Superior temporal gyrus (tissue), 1 donor: Measurements from ENCODE around the gene EYA2.

ENCODE experiments used
- DNase-seq: peaks from one replicate; pipeline ENCODE4 v3.0.0-alpha.2; 2016; ENCODE audit errors: extremely low spot score

EYA2 gene

DNA sequence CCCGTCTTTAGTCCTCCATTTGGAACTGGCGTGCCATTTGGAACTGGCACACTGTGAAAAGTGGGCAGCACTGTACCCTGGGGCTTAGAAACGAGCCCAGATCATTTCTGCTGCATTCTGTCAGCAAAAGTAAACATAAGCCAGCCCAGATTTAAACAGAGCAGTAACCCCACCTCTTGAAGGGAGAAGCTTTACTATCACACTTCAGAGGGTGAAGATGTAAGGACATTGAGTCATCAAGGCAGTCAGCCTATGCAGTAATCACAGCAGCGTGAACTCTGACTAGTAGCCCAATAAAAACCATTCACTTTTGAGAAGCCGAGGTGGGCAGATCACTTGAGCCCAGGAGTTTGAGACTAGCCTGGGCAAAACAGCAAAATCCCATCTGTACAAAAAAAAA lies 216.9 kb downstream of the EYA2 start:
- no peak for DNase-seq

DNA sequence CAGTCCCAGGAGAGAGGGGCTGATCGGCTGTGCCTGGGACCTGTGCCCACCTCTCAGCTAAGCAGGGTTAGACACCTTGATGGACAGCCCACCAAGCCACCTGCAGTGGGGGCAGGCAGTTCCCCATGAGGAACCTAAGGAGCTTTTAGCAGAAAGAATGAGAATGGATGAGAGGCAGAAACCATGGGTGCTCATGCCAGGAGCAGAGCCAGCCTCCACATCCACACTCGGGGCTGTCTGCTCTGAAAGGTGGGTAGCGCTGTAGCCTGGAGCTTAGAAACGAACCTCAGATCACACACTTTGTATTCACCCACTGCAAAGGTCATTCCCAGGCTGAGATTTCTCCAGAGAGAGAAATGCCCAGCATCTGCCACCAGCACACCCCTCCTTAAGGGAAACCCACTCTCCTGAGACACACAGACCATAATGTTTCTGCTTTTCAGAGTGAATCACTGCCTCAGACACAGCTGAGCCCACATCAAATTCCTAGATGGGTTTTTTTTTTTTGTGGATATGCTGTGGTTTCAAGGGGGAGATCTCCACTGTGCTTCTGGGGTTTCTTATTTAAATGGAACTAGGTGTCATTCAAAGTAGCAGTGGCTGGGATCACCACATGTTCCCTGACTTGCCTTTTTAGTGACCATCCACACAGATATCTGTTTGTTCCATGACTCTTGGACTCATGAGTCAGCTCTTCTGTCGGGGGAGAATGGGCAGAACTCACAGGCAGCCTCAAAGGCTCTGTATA lies 218.9 kb downstream of the EYA2 start:
- no peak for DNase-seq

DNA sequence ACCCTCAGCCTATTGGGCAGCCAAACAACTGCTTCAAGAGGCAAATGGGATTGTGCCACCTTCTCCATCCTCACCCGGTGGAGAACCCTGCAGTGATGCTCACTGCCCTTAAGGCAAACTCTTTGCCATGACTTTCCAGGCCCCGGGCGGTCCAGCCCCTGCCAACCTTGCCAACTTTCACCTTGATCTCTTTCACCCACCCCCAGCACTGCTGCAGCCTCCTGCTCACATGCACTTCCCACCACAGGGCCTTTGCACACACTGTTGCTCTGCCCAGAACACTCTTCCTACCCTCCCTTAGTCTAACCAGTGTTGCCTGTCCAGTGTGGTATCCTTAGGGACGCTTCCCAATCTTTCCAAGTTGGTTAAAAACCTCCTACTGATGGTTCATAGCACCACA lies 221.1 kb downstream of the EYA2 start:
- DNase-seq = no peak

DNA sequence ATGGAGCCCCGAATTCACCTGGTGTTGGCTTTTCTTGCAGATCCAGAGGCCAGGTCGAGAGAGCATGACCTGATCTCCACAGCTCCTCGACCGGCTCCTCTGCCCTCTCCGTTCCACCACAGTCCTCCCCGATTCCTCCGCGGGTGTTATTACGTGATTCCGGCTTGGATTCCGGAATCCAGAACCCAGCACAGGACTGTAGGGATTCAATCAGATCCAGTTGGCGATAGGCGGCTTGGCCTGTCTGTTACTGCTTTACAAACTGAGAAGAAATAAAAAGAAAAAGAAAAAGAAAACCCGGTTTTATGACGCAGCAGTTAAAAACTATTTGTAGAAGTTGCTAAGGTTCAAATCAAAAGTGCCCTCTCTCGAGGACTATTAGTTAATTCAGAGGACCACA lies 222.7 kb downstream of the EYA2 start:
- DNase-seq = no peak

DNA sequence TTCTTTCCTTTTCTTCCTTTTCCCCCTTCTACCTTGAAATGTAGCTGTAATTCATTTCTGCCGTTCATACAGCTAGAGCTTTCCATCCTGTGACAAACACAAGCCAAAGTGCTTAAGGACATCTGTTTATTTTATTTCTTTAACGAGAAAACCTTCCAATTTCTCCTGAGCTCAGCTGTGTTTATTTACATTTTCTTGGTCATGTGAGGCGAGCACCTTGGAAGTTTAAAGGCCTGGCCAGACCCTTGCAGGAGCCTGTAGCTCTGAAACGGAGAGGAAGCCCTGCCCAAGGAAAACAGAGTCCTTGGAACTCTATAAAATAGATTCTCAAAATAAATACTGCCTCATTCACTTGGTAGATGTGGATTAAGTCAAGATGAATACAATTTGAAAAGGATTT lies 223.1 kb downstream of the EYA2 start:
- no peak for DNase-seq

DNA sequence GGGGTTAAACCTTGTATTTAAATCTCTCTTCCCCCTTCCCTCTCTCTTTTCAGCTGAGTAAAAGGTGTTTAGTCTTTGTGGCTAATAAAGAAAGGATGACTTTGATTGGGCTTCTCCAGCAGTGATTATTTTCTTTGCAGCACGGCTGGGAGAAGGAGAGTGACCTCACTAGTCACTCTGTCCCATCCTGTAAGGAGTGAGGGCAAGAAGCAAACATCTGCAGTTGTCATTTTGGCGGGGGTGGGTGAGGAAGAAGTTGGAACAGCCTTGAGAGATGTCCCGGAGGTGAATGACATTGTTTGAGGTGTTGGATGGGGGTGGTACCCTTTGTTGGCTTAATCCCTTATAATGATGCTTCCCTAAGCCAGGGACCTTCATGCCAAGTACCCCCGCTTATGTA lies 223.6 kb downstream of the EYA2 start:
- DNase-seq = no peak

DNA sequence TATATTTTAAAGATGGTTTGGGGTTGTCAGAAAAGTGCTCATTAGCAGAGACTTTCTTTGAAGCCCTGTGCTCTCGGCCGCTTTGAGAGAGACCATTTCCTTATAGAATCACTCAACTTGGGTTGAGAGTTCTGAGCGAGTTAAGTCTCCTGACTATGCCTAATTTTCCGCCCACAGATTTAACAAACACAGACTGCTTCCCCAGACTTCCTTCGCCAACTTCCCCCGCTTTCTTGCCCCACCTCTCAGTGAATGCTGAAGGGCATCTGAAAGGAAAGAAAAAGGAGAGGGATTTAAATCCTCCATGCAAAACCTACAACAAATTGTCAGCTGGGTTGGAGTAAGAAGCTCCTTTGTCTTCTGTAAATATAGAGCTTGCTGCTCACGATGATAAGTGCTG lies 224.0 kb downstream of the EYA2 start:
- no peak for DNase-seq

DNA sequence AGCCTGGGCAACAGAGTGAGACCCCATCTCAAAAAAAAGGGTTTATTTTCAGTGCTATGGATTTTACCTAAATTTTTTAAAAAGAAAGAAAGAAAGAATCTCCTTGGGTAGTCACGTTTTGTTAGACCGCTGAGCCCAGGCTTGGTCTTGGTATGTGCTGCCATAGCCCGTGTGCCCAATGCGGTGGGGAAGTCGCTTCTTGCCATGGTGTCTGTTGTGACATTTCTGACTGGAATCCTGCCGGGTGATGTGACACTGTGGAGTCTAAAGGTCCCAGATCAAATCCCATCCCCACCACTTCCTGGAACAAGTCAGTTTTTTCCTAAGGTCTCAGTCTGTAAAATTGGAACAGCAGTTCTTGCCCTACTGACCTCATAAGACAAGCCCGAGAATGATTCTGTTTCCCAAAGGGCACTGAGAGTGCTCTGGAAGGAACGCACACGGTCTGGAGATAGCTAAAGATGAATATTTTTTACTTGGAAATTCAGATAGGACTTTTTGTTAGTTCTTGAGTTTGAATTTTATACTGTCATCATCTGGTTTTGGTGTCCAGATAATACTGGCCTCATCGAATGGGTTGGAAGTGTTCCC lies 225.8 kb downstream of the EYA2 start:
- DNase-seq = no peak

DNA sequence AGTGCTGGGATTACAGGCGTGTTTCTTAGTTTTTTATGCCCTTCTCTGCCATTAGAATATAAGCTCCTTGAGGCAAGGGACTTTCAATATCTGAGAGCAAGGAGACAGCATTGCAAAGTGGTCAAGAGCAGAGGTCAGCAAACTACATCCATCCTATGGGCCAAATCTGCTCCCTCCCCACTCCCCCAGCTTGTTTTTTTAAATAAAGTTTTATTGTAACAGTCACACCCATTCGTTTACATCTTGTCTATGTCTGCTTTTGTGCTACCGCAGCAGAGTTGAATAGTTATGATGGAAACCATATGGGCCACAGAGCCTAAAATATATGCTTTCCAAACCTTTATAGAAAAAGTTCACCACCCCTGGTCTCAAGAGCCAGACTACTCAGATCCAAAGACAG lies 227.9 kb downstream of the EYA2 start:
- DNase-seq = no peak

DNA sequence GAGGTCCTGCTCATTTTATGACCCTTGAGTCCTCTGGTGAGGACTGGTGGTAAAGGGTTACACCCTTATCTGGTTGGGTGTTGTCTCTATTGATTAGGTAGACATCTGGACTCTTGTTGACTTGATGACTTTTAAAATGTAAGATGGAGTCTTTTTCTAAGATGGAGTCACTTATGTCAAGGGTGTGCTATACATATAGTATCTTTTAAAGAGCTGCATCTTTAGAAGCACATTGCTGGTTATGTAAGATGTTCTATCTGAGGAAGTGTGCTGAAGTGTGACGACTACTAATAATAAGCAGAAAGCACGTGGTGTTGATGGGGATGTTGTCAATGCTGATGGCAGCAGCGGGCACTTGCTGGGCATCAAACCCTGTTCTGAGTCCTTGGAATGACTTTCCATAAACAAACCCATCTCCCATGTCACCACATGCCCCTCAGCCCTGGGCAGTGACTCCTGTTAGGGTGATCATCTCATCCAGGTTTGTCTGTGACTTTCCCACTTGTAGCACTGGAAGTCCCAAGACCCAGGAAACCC lies 229.6 kb downstream of the EYA2 start:
- DNase-seq = no peak

DNA sequence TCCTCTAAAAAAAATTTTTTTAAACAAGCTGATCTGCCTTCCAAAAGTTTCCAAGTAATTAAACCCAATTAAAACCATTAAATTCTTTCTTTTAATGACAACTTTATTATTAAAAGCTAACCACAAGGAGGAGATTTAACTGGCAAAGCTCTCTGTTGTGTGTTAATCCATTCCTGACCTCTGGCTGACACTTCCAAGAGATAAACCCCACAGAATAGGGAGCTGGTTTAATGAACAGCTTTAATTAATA lies 230.8 kb downstream of the EYA2 start:
- DNase-seq = no peak

DNA sequence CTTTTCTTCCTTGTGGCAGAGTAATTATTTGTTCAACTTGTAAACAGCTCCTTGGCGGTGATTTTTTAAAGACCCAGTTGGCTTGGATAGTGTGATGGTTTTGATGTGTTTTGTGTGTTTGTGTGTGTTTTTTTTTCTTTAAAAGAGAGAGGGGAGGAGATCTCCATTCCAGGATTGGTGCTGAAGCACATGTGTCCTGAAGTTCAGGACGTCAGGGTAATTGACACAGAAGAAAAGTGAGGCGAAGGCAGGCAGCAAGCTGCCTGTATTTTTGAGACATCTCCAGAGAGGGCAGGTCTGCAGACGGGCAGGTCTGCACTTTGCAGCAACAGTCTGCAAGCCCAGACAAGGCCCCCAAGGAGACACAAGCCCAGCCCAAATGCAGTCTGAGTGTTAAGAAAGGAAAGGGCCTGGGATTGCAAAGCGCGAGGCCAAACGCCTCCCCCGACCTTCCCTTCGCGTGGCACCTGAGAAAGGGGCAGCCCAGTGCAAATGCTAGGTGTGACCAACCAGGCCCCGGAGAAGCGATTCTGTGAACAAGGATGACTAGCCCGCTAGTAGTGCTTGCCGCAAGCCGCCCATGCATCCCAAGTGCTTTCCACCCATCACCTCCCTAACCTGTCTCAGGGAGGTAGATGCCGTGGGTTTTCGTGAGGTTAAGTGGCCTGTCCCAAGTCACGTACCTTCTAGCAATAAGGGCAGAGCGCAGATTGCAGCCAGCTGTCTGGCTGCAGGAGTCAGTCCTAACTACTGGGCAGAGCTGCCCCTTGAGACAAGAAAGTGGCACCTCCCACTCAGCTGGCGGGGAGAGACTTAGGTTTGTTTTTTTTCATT lies 231.3 kb downstream of the EYA2 start:
- DNase-seq = no peak

DNA sequence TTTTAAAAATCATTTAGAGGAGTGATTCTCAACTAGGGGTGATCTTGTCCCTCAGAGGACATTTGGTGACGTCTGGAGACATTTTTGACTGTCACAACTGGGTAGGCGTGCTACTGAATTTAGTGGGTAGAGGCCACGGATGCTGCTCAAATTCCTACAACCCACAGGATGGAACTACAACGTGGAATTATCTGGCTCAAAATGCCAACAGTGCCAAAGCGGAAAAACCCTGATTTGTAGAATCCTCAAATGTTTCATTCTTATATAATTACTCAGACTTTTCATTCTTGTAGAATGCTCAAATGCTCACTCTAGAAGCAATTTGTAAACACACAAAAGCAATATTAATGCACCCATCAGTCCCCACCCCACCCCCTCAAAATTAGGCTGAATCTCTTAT lies 232.1 kb downstream of the EYA2 start:
- DNase-seq = no peak

DNA sequence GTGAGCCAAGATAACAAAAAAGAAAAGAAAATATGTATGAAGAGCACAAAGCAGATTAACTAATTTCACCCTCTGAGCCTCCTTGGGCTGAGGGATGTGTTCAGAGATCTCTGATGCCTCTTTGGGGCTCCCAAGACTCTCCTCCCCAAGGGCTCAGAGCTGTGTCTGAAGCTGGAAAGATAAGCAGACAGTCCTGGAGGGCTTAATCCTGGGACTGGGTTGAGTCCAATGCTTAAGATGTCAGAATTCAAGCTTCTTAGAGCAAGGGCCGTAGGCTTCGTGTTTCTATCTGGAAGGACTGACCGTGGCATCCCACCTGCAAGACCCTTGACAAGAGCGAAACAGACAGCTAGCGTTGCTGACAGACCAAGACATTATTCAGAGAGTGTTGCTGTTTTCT lies 232.9 kb downstream of the EYA2 start:
- no peak for DNase-seq

DNA sequence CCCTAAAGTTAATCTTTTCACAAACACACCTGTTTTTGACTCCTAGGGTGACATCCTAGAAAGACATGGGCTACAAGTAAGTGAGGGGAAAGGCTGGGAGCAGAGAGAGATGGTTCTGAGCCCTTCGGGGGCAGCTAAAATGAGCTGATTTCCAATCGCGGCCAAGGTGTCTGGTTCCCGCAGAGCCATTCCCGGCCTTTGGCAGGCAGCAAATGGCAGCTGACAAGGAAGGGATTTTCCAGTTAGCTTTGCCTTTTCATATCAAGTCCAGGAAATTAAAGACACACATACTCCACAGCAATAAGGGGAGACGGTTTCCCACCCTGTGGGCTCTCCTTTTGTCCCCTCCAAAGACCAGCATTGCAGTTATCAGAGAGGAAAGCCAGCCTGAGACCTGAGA lies 233.4 kb downstream of the EYA2 start:
- no peak for DNase-seq

DNA sequence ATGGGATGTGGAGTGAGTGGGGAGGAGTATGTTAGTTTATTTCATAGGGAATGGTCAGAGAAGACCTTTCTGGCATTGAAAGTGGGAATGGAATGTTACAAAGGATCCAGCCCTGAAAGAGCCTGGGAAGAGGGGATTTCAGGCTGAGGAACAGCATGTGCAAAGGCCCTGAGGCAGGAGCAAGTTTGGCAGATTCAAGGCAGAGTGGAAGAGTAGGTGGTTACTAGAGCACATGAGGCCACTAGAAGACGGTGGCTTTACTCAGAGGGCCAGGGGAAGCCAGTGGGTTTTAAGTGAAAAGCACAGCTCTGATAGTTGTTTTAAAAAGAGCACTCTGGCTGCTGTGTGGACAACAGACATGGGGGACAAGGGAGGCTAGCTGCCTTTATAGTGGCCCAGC lies 234.7 kb downstream of the EYA2 start:
- DNase-seq = no peak

DNA sequence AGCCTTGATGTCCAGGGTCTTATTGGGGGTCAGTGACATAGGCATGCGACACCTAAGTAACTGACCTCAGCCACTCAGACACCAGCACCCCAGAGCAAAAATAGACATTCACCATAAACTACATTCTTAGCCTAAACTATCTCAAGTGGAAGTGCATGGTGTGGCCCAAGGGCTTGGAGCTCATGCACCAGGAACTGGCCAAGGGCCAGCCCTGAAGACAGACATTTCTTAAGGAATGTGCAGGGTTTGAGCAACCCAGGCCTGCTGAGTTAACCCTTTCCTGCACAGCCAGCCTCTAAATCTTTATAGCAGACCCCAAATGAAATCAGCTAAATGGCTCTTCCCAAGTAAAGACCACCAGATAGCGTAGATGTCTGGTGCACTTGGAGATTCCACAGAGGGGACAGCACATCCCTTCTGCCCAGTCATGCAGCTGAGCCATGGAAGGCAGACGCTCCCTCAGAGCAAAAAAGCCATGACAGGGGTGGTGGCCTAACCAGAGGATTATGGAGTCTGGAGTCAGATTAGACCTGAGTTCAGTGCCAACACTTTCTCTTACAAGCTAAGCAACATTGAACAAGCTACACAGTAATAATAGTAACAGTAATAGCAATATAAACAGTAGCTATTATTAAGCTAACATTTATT lies 239.3 kb downstream of the EYA2 start:
- no peak for DNase-seq

DNA sequence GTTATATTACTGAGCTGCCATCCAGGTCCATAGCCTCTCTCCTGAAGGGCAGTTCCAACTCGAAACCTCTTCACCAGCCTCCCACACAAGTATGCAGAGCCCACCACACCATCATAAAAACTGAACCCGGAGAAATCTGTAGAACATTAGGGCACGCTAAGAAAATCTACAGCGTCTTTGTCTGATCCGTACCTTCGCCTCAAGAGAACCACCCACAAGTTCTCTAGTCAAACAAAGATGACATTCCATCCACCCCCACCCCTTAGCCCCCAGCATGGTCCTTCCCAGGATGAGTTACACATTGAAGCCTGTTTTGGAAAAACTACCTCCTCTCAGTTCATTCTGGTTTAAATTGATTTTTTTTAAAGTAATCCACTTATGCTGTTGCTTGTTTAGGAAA lies 242.1 kb downstream of the EYA2 start:
- no peak for DNase-seq

DNA sequence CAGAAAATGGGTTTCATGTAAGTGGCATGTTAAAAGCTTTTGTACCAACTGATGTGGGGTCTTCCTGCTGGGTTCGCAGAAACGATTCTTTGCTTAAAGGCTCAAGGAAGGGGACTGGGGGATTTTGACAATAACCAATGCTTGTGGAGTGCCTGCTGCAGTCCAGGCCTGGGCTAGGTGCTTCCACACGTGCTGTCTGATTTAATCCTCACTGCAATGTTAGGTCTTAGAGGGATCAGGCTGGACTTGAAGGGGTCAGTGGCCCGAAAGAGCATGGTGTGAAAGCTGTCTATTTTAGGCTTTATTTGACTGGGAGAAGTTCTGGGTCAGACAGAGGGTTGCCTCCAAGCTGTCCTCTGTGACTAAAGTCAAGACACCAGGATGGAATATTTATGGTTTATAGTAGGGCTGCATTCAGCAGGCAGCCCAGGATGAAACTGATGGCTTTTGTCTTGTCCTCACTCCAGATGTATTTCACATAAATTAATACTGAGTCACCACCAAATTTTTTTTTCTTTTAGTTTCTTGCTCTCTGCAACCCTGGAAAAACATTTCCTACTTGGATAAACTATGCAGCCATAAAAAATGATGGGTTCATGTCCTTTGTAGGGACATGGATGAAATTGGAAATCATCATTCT lies 242.7 kb downstream of the EYA2 start:
- no peak for DNase-seq

DNA sequence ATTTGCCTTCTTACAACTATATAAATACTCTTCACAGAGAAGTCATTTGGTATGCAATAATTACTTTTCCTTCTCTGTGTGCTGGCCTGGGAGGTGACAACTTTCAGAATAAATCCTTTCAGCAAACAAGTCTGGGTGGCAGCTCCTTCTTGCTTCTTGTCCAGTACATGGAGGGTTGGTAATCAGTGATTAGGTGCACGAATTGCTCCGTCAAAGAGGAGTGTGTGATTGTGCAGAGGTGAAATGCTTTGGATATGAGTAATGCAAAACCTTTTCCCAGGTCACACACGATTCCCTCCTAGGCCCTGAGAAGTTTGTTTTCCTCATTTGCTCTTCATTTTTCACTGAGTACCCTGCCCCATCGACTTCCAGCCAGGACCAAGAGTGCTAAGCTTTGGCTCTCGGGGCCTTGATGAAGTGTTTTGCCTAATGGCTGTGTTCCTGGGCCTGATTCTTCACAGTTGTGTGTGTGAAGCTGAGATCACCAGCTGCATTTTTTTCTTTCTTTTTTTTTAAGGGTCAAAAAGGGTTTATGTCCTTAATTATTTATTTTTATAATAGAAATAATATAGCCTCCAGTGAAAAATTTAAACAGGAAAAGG lies 245.4 kb downstream of the EYA2 start:
- DNase-seq = no peak

DNA sequence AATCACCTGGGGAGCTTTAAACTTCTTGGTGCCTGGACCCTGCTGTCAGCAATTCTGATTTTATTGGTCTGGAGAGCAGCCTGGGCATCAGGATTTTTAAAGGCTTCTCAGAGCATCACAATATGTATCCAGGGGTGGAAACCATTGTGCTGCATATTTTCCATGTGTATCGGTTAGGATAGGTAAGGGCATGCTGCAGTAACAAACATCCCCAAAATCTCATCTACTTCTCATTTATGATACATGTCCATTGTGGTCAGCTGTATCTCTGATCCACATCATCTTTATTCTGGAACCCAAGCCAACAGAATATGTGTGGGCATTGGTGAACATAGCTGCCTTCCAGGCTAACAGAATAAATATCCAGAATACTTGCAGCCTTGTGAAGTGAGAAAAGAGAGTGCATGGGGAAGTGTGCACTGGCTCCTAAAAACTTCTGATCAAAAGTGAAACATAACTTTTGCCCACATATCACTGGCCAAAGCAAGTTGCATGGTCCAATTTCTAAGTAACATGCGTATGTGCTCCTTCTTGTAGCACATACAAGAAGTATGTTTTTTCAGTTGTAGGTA lies 246.8 kb downstream of the EYA2 start:
- no peak for DNase-seq
